ENCODE measurements around the gene LRRC59. TPM values are rescaled to one million over a fixed set of nuclear protein-coding genes. Genes with fewer than 3 reads are reported as not detected.
A peak's percentile ranks its signal among the peaks of the same experiment; 100 is the strongest.
"Not testable (repeated sequence)": the region's sequence is repeated elsewhere in the genome, so short reads cannot be mapped to it uniquely, and the experiment has no call there.

The LRRC59 gene
- total RNA-seq, 3 donors from 2014 or later (not counting 1 experiment from before 2014, with no cell fraction given) = 55.6 to 62.7 (median 56.0) TPM

DNA sequence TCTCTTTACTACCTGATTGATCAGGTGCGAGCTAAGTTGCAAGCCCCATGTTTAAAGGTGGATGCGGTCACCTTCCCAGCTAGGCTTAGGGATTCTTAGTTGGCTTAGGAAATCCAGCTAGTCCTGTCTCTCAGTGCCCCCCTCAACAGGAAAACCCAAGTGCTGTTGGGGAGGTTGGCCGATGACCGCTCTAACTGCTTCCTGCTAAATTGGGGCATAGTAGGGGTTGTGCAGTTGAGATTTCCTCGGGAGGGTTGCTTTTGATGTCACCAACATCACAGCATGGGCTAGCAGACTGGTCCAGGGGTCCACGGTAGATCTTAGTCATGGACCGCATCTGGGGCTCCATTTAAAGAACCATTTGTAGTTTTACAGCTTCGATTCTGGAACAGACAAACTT lies 2.3 kb upstream of the LRRC59 start:
- H3K4me3 Mint-ChIP-seq; H3K36me3 ChIP-seq (ENCODE audit: control insufficient read depth, insufficient read depth, low read length); H3K4me3 ChIP-seq (ENCODE audit: low read length); H3K27ac ChIP-seq (ENCODE audit: low read length); H3K36me3 Mint-ChIP-seq; H3K9me3 ChIP-seq (ENCODE audit: control insufficient read depth, insufficient read depth, low read length); H3K27ac Mint-ChIP-seq; H3K27me3 ChIP-seq (ENCODE audit: control insufficient read depth, insufficient read depth, low read length); ATAC-seq; DNase-seq; H3K9me3 Mint-ChIP-seq: not testable (repeated sequence)
- Mint-ChIP-seq H3K27me3 (ENCODE audit: low read depth in 2 of 2) (peaks cover 9 to 10% of the 10 kb centered on the region in 2 donors), H3K4me1 (peaks cover 22 to 26% of the 10 kb centered on the region in 2 donors)
- intact Hi-C loops (cut with micrococcal nuclease) = loop anchor here (5.0 kb wide), 1 partner anchor 37 kb away; no protein-coding TSS in a partner anchor
- peaks cover 22% of the 10 kb centered on the region for H3K4me1 ChIP-seq (ENCODE audit: control insufficient read depth, insufficient read depth, low read length)
- whole genome bisulfite sequencing (ENCODE audit: insufficient coverage) = 92% methylated on average over 8 of the region's 8 CpGs

DNA sequence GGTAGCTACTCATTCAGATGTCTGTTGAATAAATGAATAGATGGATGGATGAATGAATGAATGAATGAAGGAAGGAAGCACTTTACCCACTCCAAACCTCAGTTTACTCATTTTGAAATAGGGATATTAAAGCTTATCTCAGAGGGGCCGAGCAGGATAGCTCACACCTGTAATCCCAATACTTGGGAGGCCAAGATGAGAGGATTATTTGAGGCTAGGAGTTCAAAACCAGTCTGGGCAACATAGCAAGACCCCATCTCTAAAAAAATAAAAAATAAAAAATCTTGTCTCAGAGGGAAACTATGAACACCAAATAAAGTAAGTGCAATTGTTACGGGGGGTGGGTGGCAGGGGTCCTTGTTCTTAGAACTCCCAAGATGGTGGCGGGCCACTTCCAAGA lies 1.3 kb upstream of the LRRC59 start:
- not testable (repeated sequence) for H3K36me3 Mint-ChIP-seq; H3K27me3 ChIP-seq (ENCODE audit: control insufficient read depth, insufficient read depth, low read length); H3K36me3 ChIP-seq (ENCODE audit: control insufficient read depth, insufficient read depth, low read length); H3K27me3 Mint-ChIP-seq (ENCODE audit: low read depth in 2 of 2); ATAC-seq; DNase-seq; H3K9me3 Mint-ChIP-seq; H3K27ac ChIP-seq (ENCODE audit: low read length); H3K9me3 ChIP-seq (ENCODE audit: control insufficient read depth, insufficient read depth, low read length); H3K4me3 ChIP-seq (ENCODE audit: low read length)
- WGBS (ENCODE audit: insufficient coverage) = 100% methylated on average over 2 of the region's 3 CpGs
- Mint-ChIP-seq H3K27ac (peak overlapping the region in 1 of 2 donors; percentile 79), H3K4me3 (peak overlapping the region; percentile 50), H3K4me1 (peaks cover 23 to 33% of the 10 kb centered on the region in 2 donors)
- intact Hi-C loops (cut with micrococcal nuclease) = loop anchor here (5.0 kb wide), 1 partner anchor 36 kb away; no protein-coding TSS in a partner anchor
- H3K4me1 ChIP-seq (ENCODE audit: control insufficient read depth, insufficient read depth, low read length) = peaks cover 22% of the 10 kb centered on the region

DNA sequence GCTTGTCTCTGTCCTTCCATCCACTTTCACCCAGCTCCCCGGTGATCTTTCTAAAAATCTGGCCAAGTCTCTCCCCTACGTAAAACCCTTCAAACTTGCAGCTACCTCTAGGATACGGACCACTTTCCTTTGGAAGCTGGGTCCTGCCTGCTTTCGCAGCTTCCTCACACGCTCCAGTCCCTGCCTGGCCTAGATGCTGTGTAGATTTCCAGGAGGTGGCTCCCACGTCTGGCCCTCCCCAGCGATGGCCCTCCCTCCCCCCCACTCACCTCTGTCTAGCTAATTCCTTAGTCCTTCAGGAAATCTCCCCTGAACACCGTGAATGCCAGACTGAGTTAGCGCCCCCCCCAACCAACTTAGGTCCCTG lies 579 bp upstream of the LRRC59 start:
- ATAC-seq (no peak), DNase-seq (no peak)
- no peak overlapping the region for H3K4me3 ChIP-seq (ENCODE audit: low read length)
- no peak overlapping the region for H3K27ac ChIP-seq (ENCODE audit: low read length)
- TF ChIP-seq, protein P1, sequence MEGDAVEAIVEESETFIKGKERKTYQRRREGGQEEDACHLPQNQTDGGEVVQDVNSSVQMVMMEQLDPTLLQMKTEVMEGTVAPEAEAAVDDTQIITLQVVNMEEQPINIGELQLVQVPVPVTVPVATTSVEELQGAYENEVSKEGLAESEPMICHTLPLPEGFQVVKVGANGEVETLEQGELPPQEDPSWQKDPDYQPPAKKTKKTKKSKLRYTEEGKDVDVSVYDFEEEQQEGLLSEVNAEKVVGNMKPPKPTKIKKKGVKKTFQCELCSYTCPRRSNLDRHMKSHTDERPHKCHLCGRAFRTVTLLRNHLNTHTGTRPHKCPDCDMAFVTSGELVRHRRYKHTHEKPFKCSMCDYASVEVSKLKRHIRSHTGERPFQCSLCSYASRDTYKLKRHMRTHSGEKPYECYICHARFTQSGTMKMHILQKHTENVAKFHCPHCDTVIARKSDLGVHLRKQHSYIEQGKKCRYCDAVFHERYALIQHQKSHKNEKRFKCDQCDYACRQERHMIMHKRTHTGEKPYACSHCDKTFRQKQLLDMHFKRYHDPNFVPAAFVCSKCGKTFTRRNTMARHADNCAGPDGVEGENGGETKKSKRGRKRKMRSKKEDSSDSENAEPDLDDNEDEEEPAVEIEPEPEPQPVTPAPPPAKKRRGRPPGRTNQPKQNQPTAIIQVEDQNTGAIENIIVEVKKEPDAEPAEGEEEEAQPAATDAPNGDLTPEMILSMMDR (IDR thresholded peaks at IDR 0.05) = no peak
- peak overlapping the region; percentile 59 to 79 for H3K27ac Mint-ChIP-seq
- intact Hi-C loops (cut with micrococcal nuclease) = loop anchor here (5.0 kb wide), 1 partner anchor 36 kb away; no protein-coding TSS in a partner anchor
- H3K4me3 Mint-ChIP-seq = peak overlapping the region; percentile 92
- no peaks in the 10 kb centered on the region for H3K27me3 ChIP-seq (ENCODE audit: control insufficient read depth, insufficient read depth, low read length)
- peaks cover 29 to 41% of the 10 kb centered on the region in 2 donors for H3K4me1 Mint-ChIP-seq
- WGBS (ENCODE audit: insufficient coverage) = 67% methylated on average over 9 of the region's 9 CpGs
- no peaks in the 10 kb centered on the region for H3K27me3 Mint-ChIP-seq (ENCODE audit: low read depth in 2 of 2)
- no peaks in the 10 kb centered on the region for H3K9me3 Mint-ChIP-seq
- H3K36me3 Mint-ChIP-seq = peaks cover 15% of the 10 kb centered on the region
- peaks cover 22% of the 10 kb centered on the region for H3K4me1 ChIP-seq (ENCODE audit: control insufficient read depth, insufficient read depth, low read length)
- no peaks in the 10 kb centered on the region for H3K9me3 ChIP-seq (ENCODE audit: control insufficient read depth, insufficient read depth, low read length)
- H3K36me3 ChIP-seq (ENCODE audit: control insufficient read depth, insufficient read depth, low read length) = peaks cover 18% of the 10 kb centered on the region

DNA sequence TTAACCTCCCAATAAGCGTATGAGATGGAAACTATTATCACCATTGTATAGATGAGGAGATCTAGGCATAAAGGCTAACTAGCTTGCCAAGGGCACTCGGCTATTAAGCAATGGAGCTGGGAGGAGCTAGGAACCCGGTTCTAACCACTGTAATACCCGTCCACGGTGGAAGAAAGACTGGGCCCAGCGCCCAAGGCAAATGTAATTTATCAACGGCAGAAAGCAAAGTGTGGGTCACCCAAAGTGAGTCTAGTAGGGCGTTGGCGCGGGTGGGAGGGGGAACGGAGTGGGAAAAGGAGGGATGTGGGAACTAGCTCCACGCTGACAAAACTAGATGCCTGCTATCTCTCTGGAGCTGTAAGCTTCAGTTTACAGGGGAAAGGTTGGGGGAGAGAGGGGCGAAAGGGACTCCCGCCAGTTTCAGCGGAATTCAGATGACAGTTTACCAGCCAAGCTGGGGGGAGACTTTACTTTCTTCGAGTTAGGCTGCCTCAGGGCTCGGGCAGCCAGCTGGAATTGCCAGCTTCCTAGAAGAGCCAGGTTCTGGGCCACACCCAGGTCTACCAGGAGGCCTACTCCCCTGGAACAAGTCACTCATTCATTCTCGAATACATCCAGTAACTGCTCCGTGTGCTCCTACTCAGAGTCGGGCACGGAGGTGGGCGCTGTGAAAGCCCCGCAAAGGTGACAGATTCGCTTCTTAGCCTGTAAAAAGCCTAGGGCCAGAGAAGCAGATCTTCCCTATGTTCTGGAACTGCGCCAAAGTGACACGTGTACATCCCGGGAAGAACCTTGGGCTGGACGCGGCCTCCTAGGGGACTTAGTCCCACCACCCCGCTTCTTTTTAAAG lies 837 bp downstream of the LRRC59 start:
- H3K27ac ChIP-seq (ENCODE audit: low read length) = peak overlapping the region; percentile 64
- peak overlapping the region; percentile 67 for H3K4me3 ChIP-seq (ENCODE audit: low read length)
- Mint-ChIP-seq H3K9me3 (no peaks in the 10 kb centered on the region), H3K4me1 (peaks cover 29 to 42% of the 10 kb centered on the region in 2 donors), H3K27me3 (ENCODE audit: low read depth in 2 of 2) (no peaks in the 10 kb centered on the region), H3K36me3 (peaks cover 16% of the 10 kb centered on the region), H3K4me3 (peak overlapping the region; percentile 92), H3K27ac (peak overlapping the region; percentile 59 to 79)
- H3K4me1 ChIP-seq (ENCODE audit: control insufficient read depth, insufficient read depth, low read length) = peaks cover 22% of the 10 kb centered on the region
- ATAC-seq (peak; percentile 5 to 23 (median 22)), DNase-seq (peak; percentile 27 to 54)
- 23% methylated on average over 29 of the region's 30 CpGs for WGBS (ENCODE audit: insufficient coverage)
- TF ChIP-seq, protein P1 (IDR thresholded peaks at IDR 0.05) = no peak
- H3K36me3 ChIP-seq (ENCODE audit: control insufficient read depth, insufficient read depth, low read length) = peaks cover 32% of the 10 kb centered on the region
- H3K27me3 ChIP-seq (ENCODE audit: control insufficient read depth, insufficient read depth, low read length) = no peaks in the 10 kb centered on the region
- intact Hi-C loops (cut with micrococcal nuclease) = loop anchor here (5.0 kb wide), 1 partner anchor 34 kb away; no protein-coding TSS in a partner anchor
- H3K9me3 ChIP-seq (ENCODE audit: control insufficient read depth, insufficient read depth, low read length) = no peaks in the 10 kb centered on the region
